HPDE6-E6E7 (cell line): ENCODE results near the gene COL5A1.

ENCODE experiments used
- DNase-seq: peaks from one replicate; pipeline ENCODE4 v3.0.0; 2011; ENCODE audit warnings: missing footprints; ENCODE audit errors: extremely low spot score

The COL5A1 gene

GRCh38 chr9:134606951-134607731, 34.5 kb upstream of the COL5A1 start:
- no peak for DNase-seq

- no peak for DNase-seq
Measured at GRCh38 chr9:134607971-134608370, 33.6 kb upstream of the COL5A1 start.

GRCh38 chr9:134611046-134611445, 30.6 kb upstream of the COL5A1 start:
- DNase-seq = no peak

- no peak for DNase-seq
Measured at GRCh38 chr9:134612309-134612708, 29.3 kb upstream of the COL5A1 start.

- DNase-seq = no peak
Measured at GRCh38 chr9:134612715-134613114, 28.9 kb upstream of the COL5A1 start.

GRCh38 chr9:134614256-134614655, 27.3 kb upstream of the COL5A1 start:
- DNase-seq = no peak

GRCh38 chr9:134616341-134616740, 25.3 kb upstream of the COL5A1 start:
- no peak for DNase-seq

GRCh38 chr9:134617246-134617645, 24.4 kb upstream of the COL5A1 start:
- DNase-seq = no peak

GRCh38 chr9:134617836-134618162, 23.8 kb upstream of the COL5A1 start:
- DNase-seq = no peak

- DNase-seq = no peak
Measured at GRCh38 chr9:134618163-134618832, 23.3 kb upstream of the COL5A1 start.

GRCh38 chr9:134618833-134619447, 22.7 kb upstream of the COL5A1 start:
- DNase-seq = no peak

- DNase-seq = no peak
Measured at GRCh38 chr9:134619448-134619982, 22.1 kb upstream of the COL5A1 start.

- DNase-seq = no peak
Measured at GRCh38 chr9:134619983-134620661, 21.5 kb upstream of the COL5A1 start.

GRCh38 chr9:134620751-134621557, 20.6 kb upstream of the COL5A1 start:
- DNase-seq = no peak

- DNase-seq = no peak
Measured at GRCh38 chr9:134621558-134622110, 20.0 kb upstream of the COL5A1 start.

GRCh38 chr9:134622896-134623257, 18.7 kb upstream of the COL5A1 start:
- no peak for DNase-seq

- DNase-seq = no peak
Measured at GRCh38 chr9:134623258-134624066, 18.1 kb upstream of the COL5A1 start.

GRCh38 chr9:134624137-134624591, 17.4 kb upstream of the COL5A1 start:
- DNase-seq = no peak

- no peak for DNase-seq
Measured at GRCh38 chr9:134624621-134625181, 16.9 kb upstream of the COL5A1 start.
